Right forelimb (tissue), 1 donor: ENCODE measurements around the gene MBOAT7.

ENCODE experiments used
- DNase-seq: peaks from one replicate; pipeline ENCODE4 v3.0.0-alpha.2; 2018

MBOAT7 gene

DNA sequence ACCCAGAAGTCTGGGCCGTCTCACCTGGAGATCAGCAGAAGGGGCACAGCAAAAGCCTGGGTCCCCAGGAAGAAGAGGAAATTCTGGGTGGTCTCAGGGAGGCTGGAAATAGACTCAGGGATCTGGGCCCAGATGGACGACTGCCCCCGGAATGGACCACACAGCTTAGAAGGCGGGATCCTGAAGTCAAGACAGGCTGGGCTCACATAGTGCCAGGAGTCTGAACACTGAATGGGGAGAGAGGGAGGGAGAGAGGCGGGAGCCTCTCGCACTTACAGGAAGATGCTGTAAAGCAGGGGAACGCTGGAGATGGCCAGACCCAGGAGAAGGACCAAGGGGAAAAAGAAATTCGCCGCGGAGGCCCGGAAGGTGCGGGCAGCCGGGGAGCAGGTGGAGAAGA is 28.5 kb downstream of the MBOAT7 start:
- no peak for DNase-seq

DNA sequence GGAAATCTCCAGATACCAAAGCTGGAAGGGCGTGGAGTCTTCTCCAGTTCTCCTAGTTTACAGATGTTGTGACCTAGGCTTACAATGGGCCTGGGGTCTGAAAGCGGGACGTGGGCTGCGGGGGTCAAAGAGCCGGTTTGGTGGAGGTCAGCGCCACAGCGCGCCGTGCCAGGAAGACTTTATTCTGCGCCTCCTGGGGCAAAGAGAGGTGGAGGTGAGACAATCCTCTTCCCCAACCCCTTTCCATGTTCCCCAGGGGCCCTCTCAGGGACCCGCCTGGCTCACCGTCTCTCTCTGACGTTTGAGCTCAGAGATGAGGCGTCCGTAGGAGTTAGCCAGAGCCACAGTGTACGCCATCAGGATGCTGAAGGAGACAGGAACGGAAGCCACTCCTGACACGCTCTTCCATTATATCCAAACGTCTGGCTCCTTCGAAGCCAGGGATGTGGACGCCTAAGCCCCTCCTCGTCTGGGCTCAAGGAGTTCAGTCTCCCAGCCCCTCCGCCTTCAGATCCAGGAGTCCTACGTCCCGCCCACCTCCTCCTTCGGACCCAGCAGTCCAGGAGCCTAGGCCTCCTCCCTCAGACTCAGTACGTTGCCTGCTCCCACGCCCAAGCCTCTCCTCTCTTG is 29.1 kb downstream of the MBOAT7 start:
- DNase-seq: no peak

DNA sequence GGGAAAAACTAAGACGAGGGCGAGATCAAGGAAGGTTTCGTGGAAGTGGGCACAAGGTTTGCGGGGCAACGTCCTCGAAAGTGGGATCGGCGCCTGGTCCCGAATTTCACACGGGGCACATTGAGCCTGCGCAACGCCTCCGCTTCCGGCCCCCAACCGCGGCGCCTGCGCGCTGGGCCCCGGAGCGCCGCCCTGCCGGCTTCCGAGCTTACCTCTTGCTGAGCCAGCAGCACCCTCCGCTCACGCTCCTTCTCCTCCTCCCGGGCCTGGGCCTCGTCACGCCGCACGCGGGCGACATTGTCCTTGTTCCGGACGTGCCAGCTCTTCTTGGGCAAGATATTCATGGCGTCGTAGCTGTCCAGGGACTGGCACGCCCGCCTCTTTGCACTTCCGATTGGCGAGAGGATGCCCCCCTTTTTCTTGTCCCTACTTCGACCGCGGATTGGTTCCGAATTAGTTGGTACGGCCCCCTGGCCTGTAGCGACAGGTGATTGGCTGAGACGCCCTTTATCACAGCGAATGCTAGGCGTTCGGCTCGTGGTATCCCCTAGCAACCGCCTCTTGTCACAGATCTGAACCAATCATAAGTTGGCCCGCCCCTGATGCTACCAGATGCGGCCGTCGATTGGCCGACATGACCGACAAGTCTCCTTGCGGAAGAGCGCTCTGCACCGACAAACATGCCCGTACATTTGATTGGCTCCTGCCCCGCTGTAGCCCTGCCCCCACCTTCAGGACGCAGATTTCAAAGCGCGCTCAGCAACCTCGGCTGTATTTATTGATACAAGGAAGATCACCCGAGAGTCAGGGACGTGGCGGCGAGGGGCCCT is 29.8 kb downstream of the MBOAT7 start, which contains the start of gene LENG1:
TSS of gene LENG1 (minus strand) at position 370 of the 830 bp plus-strand sequence. CDS start at position 344, 26 bp downstream.
- peak; percentile 98 for DNase-seq

GRCh38 chr19:54158812-54159351 is 30.5 kb downstream of the MBOAT7 start:
- DNase-seq: no peak

- no peak for DNase-seq
These were observed 32.4 kb downstream of the MBOAT7 start for GRCh38 chr19:54156953-54157352.

DNA sequence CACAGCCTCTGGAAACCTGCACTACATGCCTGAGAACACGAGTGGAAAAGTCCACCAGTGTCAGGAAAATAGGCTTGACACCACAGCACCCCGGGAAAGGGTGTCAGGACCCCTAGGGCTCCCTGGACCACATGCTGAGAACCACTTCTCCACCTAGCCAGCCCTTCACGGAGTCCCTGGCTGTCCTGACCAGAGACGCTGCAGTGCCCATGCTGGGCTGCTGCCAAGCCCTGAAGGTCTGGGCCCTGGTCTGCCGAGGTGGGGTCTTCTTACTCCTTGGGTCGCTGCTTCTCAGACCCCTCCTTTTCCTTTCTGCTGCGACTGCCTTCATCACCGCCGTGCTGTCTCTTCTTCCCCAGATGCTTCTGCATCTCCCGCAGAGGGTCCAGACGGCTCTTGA is 32.9 kb downstream of the MBOAT7 start:
- DNase-seq: no peak

DNA sequence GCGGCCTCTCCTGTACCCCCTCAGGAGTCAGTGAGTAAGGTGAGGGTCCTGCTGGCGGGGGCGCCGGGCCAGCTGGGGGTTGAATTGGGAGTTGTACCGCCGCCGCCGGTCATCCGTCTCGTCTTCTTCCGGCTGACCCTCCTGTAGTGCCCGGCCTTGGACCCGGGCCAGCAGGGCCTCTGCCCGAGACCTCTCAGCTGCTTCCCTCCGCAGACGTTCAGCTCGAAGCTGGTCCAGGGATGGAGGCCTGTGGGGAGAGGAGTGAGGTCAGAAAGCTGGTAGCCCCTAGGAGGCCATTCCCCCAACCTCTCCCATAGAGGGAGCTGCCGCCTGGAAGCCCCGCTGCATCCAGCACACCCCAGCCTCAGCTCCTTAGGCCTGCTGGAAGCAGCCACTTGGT is 33.7 kb downstream of the MBOAT7 start:
- DNase-seq: no peak

GRCh38 chr19:54154603-54155345 is 34.6 kb downstream of the MBOAT7 start:
- no peak for DNase-seq

DNA sequence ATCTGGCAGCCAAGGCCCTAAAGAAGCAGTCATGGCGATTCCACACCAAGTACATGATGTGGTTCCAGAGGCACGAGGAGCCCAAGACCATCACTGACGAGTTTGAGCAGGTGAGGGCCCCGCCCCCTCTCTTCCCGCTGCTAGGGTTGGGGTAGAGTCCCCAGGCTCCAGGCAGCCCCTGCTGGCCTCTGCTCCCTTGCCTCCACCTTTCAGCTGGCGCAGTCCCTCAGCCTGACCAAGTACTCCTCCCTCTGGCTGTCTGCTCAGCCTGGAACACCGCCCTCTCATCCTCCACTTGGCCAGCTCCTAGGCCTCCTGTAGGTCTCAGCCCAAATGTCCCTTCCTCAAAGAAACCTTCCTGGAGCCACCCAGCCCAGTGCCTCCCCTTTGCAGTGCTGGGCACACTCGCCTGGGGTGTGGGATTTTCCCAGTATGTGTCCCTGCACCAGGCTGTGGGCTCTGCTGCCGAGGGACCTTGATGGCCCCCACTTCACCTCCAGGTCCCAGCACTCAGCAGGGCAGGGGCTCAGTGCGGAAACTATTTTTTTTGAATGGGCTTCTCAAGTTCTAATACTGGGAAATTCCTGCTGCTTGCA is 35.6 kb downstream of the MBOAT7 start:
- no peak for DNase-seq

DNA sequence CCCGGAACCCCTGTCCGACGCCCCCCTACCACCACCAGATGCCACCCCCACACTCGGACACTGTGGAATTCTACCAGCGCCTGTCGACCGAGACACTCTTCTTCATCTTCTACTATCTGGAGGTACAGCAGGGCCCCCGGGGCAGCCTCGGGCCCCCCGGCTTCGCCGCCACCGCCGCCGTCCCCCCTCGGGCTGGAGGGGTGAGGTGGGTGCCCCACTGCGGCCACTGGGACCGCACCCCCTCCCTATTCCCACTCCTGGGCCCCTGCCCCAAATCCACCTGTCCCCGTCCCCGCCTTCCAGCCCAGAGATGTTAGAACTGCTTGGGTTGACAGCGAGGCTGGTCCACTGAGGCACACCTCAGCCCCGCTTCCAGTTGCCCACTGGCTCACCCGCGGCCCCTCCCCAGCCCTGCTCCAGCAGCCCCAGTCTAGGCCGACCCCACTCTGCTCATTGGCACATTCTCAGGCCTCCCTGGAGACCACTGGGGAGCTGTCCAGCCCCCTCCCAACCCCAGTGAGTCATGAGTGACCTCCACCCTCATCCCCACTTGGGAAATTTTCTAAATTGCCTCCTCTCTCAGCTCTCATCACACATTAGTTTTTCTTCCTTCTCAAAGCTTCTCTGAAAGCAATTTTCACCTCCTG is 36.4 kb downstream of the MBOAT7 start:
- DNase-seq: no peak

- no peak for DNase-seq
These were observed 37.1 kb downstream of the MBOAT7 start for GRCh38 chr19:54152267-54152666.

DNA sequence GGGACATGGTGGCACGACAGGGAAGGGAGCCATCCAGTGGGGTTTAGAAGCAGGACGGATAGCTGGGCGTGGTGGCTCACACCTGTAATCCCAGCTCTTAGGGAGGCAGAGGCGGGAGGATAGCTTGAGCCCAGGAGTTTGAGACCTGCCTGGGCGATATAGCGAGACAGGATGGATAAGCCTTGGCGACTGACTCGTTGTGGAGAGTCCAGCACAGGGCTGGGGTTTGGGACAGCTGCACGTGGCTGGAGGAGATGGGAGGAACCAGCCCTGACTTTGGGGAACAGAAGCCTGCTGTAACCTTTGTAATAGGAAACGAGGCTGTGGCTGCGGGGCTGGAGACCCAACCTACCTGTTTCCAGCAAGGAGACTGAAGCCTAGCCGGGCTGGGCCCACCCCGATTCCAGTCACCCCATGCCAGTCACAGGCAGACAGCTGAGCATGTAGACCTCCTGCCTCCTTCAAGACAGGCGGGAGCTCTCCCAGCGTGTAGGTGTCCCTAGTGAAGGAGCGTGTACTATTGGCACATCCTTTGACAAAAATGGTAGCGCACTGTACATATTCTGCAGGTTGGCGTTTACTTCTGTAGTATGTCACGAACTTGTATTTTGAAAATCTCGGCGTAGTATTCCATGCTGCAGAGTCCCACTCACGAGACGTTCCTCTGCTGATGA is 37.9 kb downstream of the MBOAT7 start:
- no peak for DNase-seq

DNA sequence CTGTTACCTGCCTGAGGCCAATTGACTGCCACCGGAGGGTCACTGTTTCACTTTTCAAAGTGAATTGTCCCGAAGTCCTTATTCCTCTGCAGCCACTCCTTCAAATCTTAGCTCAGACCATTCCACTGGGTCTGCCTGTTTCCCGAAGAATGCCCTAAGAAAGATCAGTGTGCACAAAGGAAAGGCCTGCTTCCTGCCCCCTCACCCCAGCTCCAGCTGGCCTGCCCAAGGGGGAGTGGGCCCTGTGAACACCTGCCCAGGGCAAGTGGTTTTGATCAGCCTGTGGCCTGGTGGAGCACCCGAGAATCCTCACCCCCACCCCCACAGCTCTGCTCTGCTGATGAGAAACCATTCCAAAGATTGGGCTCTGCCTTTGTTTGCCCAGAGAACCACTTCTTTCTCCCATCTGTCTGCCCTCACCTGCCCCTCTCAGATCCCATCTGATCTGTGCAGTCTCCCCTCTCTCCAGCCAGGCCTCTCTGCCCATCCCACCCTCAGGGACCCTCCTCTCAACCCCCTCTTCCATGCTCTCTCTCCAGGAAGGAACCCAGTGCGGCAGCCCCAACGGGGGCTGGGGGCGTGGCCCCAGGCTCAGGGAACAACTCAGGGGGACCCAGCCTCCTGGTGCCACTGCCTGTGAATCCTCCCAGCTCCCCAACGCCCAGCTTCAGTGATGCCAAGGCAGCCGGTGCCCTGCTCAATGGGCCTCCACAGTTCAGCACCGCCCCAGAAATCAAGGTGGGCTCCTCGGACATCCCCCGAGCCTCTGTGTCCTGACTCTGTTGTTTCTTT is 40.2 kb downstream of the MBOAT7 start:
- DNase-seq: no peak

DNA sequence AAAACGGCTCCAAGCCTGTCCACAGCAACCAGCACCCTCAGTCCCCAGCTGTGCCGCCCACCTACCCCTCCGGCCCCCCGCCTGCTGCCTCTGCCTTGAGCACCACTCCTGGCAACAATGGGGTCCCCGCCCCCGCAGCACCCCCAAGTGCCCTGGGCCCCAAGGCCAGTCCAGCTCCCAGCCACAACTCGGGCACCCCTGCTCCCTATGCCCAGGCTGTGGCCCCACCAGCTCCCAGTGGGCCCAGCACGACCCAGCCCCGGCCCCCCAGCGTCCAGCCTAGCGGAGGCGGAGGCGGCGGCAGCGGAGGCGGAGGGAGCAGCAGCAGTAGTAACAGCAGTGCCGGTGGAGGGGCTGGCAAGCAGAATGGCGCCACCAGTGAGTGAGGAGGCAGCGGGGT is 41.2 kb downstream of the MBOAT7 start:
- DNase-seq: no peak

DNA sequence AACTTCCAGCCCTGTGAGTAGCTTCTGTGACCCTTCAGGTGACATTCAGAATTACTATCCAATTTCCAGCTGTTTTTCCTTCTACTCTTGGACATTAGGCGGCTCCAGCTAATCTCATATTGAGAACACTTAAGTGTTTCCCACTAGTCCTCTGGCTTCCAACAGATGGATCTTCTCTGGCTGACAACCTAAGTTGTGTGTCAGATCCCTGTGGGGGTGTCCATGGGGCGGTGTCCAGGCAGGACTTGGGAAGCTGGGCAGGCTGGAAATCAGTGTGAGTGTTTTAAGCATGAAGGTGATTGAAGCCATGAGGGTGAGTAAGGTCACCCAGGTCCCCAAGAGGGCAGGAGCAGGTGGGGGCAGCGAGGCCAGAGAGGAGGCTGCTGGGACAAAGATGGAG is 41.7 kb downstream of the MBOAT7 start:
- DNase-seq: no peak

DNA sequence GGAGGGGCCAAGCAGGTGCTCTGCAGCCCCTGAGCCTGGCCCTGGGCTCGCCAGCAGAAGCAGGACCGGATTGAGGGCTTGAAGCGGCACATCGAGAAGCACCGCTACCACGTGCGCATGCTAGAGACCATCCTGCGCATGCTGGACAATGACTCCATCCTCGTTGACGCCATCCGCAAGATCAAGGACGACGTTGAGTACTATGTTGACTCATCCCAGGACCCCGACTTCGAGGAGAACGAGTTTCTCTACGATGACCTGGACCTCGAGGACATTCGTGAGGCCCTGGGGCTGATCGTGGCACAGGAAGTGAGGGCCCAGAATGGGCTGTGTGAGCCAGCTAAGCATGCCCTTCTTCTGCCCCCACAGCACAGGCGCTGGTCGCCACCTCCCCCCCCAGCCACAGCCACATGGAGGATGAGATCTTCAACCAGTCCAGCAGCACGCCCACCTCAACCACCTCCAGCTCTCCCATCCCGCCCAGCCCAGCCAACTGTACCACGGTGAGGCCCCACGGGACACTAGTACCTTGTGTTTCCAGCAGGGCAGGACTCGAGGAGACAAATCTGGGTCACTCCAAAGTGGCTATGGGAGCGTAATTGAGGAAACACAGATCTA is 43.7 kb downstream of the MBOAT7 start:
- DNase-seq: no peak

DNA sequence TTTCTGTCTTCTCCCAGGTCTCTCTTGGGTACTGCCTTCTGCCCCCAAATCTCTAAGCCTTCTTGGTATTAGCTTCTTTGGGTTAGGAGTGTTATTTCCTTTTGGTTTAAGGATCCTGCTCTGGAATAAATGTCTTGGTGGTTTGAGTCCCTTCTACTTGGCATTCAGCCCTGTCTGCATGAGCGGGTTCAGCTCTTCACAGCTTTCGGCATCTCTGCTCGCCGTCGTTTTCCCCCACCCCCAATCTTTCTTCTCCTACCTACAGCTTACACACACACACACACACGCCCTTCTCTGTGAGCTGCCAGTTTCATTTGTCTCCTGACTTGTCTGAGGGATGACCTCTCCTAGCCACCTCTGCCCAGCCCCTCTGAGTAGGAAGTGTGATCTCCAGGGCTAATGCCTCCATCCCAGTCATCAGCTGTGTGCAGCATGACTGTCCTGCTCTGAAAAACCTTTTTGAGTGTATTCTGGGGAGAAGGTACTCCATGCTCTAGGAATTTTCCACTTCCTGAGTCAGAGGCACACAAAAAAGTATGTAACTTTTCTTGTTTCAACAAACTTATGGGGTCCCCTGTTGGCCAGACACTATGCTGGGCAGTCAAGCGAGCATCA is 47.1 kb downstream of the MBOAT7 start:
- DNase-seq: no peak

DNA sequence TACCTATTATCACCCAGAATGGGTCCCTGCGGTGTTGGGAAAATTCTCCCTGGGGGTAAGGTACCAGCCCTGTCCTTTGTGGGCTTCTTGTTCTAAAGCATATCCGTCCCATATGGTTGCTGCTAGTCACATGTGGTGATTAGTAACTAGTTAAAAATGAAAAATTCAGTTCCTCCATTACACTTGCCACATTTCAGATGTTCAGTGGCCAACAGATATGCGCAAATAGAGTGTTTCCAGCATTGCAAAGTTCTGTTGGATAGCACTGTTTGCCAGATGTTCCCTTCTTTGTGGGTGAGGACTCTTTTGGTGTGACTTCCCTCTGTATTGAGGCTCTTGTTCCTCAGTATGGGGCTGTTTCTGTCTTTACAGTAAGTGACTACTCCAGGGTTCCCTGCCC is 48.0 kb downstream of the MBOAT7 start:
- DNase-seq: no peak

- DNase-seq: no peak
These were observed 50.7 kb downstream of the MBOAT7 start for GRCh38 chr19:54138489-54139256.
